ENCODE data around the gene TSHZ2.

Gene TSHZ2

GRCh38 chr20:52974179-52974594 lies 2.0 kb downstream of the TSHZ2 start:
- Histone ChIP-seq H3K9me3 (ENCODE audit: control extremely low read depth in 1 of 5, control insufficient read depth in 4 of 5, insufficient read depth in 2 of 5, low read depth in 1 of 5, low read length in 4 of 5) (no peaks in the 10 kb centered on the region), H3K4me1 (ENCODE audit: control extremely low read depth in 1 of 4, control insufficient read depth in 4 of 4, insufficient read depth in 4 of 4, low read length in 3 of 4) (peaks cover 0 to 4% (median 0%) of the 10 kb centered on the region in 4 experiments), H3K27me3 (replicated peaks in 2 of 5; ENCODE audit: control insufficient read depth in 4 of 5, insufficient read depth in 5 of 5, low read length in 4 of 5) (peaks cover 16 to 83% (median 23%) of the 10 kb centered on the region in 5 experiments), H3K27ac (ENCODE audit: insufficient read depth in 1 of 2, low read depth in 1 of 2, low read length in 2 of 2, poor library complexity in 1 of 2, severe bottlenecking in 2 of 2) (no peak overlapping the region), H3K4me3 (ENCODE audit: control insufficient read depth in 1 of 7, extremely low read depth in 1 of 7, insufficient read depth in 4 of 7, low read depth in 2 of 7, low read length in 6 of 7) (no peak overlapping the region), H3K36me3 (ENCODE audit: control insufficient read depth in 4 of 4, insufficient read depth in 4 of 4, low read length in 3 of 4) (no peaks in the 10 kb centered on the region)
- ChIA-PET POLR2A (no interaction called here), CTCF (no interaction called here)
- no peak for DNase-seq
- 67% methylated on average over 1 of the region's 5 CpGs for WGBS (ENCODE audit: insufficient coverage)

GRCh38 chr20:52975029-52975732 lies 3.0 kb downstream of the TSHZ2 start:
- peaks cover 16 to 80% (median 23%) of the 10 kb centered on the region in 5 experiments for H3K27me3 ChIP-seq (replicated peaks in 2 of 5; ENCODE audit: control insufficient read depth in 4 of 5, insufficient read depth in 5 of 5, low read length in 4 of 5)
- H3K27ac ChIP-seq (ENCODE audit: insufficient read depth in 1 of 2, low read depth in 1 of 2, low read length in 2 of 2, poor library complexity in 1 of 2, severe bottlenecking in 2 of 2): no peak overlapping the region
- no peak overlapping the region for H3K4me3 ChIP-seq (ENCODE audit: control insufficient read depth in 1 of 7, extremely low read depth in 1 of 7, insufficient read depth in 4 of 7, low read depth in 2 of 7, low read length in 6 of 7)
- peaks cover 0 to 4% (median 0%) of the 10 kb centered on the region in 4 experiments for H3K4me1 ChIP-seq (ENCODE audit: control extremely low read depth in 1 of 4, control insufficient read depth in 4 of 4, insufficient read depth in 4 of 4, low read length in 3 of 4)
- H3K36me3 ChIP-seq (ENCODE audit: control insufficient read depth in 4 of 4, insufficient read depth in 4 of 4, low read length in 3 of 4): no peaks in the 10 kb centered on the region
- WGBS (ENCODE audit: insufficient coverage): 78% methylated on average over 5 of the region's 11 CpGs
- no peaks in the 10 kb centered on the region for H3K9me3 ChIP-seq (ENCODE audit: control extremely low read depth in 1 of 5, control insufficient read depth in 4 of 5, insufficient read depth in 2 of 5, low read depth in 1 of 5, low read length in 4 of 5)
- POLR2A ChIA-PET: no interaction called here
- DNase-seq: no peak
- CTCF ChIA-PET: no interaction called here

GRCh38 chr20:52975803-52976531 lies 3.8 kb downstream of the TSHZ2 start:
- CTCF ChIA-PET: no interaction called here
- WGBS (ENCODE audit: insufficient coverage): no CpG with 5 or more reads among the region's 3 CpGs
- POLR2A ChIA-PET: no interaction called here
- Histone ChIP-seq H3K9me3 (ENCODE audit: control extremely low read depth in 1 of 5, control insufficient read depth in 4 of 5, insufficient read depth in 2 of 5, low read depth in 1 of 5, low read length in 4 of 5) (no peaks in the 10 kb centered on the region), H3K36me3 (ENCODE audit: control insufficient read depth in 4 of 4, insufficient read depth in 4 of 4, low read length in 3 of 4) (no peaks in the 10 kb centered on the region), H3K4me3 (ENCODE audit: control insufficient read depth in 1 of 7, extremely low read depth in 1 of 7, insufficient read depth in 4 of 7, low read depth in 2 of 7, low read length in 6 of 7) (no peak overlapping the region), H3K4me1 (ENCODE audit: control extremely low read depth in 1 of 4, control insufficient read depth in 4 of 4, insufficient read depth in 4 of 4, low read length in 3 of 4) (peaks cover 0 to 4% (median 0%) of the 10 kb centered on the region in 4 experiments), H3K27ac (ENCODE audit: insufficient read depth in 1 of 2, low read depth in 1 of 2, low read length in 2 of 2, poor library complexity in 1 of 2, severe bottlenecking in 2 of 2) (no peak overlapping the region), H3K27me3 (replicated peaks in 2 of 5; ENCODE audit: control insufficient read depth in 4 of 5, insufficient read depth in 5 of 5, low read length in 4 of 5) (peaks cover 16 to 72% (median 21%) of the 10 kb centered on the region in 5 experiments)
- no peak for DNase-seq

GRCh38 chr20:52978851-52979250 lies 6.7 kb downstream of the TSHZ2 start:
- peaks cover 2 to 52% (median 17%) of the 10 kb centered on the region in 5 experiments for H3K27me3 ChIP-seq (replicated peaks in 2 of 5; ENCODE audit: control insufficient read depth in 4 of 5, insufficient read depth in 5 of 5, low read length in 4 of 5)
- H3K27ac ChIP-seq (ENCODE audit: insufficient read depth in 1 of 2, low read depth in 1 of 2, low read length in 2 of 2, poor library complexity in 1 of 2, severe bottlenecking in 2 of 2): no peak overlapping the region
- H3K36me3 ChIP-seq (ENCODE audit: control insufficient read depth in 4 of 4, insufficient read depth in 4 of 4, low read length in 3 of 4): no peaks in the 10 kb centered on the region
- H3K4me3 ChIP-seq (ENCODE audit: control insufficient read depth in 1 of 7, extremely low read depth in 1 of 7, insufficient read depth in 4 of 7, low read depth in 2 of 7, low read length in 6 of 7): no peak overlapping the region
- H3K9me3 ChIP-seq (ENCODE audit: control extremely low read depth in 1 of 5, control insufficient read depth in 4 of 5, insufficient read depth in 2 of 5, low read depth in 1 of 5, low read length in 4 of 5): no peaks in the 10 kb centered on the region
- no peak for DNase-seq
- ChIA-PET POLR2A (no interaction called here), CTCF (no interaction called here)
- no peaks in the 10 kb centered on the region for H3K4me1 ChIP-seq (ENCODE audit: control extremely low read depth in 1 of 4, control insufficient read depth in 4 of 4, insufficient read depth in 4 of 4, low read length in 3 of 4)
- no CpG with 5 or more reads among the region's 2 CpGs for WGBS (ENCODE audit: insufficient coverage)

GRCh38 chr20:52981051-52981450 lies 8.9 kb downstream of the TSHZ2 start:
- H3K36me3 ChIP-seq (ENCODE audit: control insufficient read depth in 4 of 4, insufficient read depth in 4 of 4, low read length in 3 of 4): no peaks in the 10 kb centered on the region
- ChIA-PET POLR2A (no interaction called here), CTCF (no interaction called here)
- peaks cover 4 to 41% (median 5%) of the 10 kb centered on the region in 5 experiments for H3K27me3 ChIP-seq (replicated peaks in 2 of 5; ENCODE audit: control insufficient read depth in 4 of 5, insufficient read depth in 5 of 5, low read length in 4 of 5)
- WGBS (ENCODE audit: insufficient coverage): 97% methylated on average over 8 of the region's 8 CpGs
- H3K27ac ChIP-seq (ENCODE audit: insufficient read depth in 1 of 2, low read depth in 1 of 2, low read length in 2 of 2, poor library complexity in 1 of 2, severe bottlenecking in 2 of 2): no peak overlapping the region
- H3K4me3 ChIP-seq (ENCODE audit: control insufficient read depth in 1 of 7, extremely low read depth in 1 of 7, insufficient read depth in 4 of 7, low read depth in 2 of 7, low read length in 6 of 7): no peak overlapping the region
- no peaks in the 10 kb centered on the region for H3K9me3 ChIP-seq (ENCODE audit: control extremely low read depth in 1 of 5, control insufficient read depth in 4 of 5, insufficient read depth in 2 of 5, low read depth in 1 of 5, low read length in 4 of 5)
- H3K4me1 ChIP-seq (ENCODE audit: control extremely low read depth in 1 of 4, control insufficient read depth in 4 of 4, insufficient read depth in 4 of 4, low read length in 3 of 4): no peaks in the 10 kb centered on the region
- no peak for DNase-seq

- no peaks in the 10 kb centered on the region for H3K36me3 ChIP-seq (ENCODE audit: control insufficient read depth in 4 of 4, insufficient read depth in 4 of 4, low read length in 3 of 4)
- H3K9me3 ChIP-seq (ENCODE audit: control extremely low read depth in 1 of 5, control insufficient read depth in 4 of 5, insufficient read depth in 2 of 5, low read depth in 1 of 5, low read length in 4 of 5): no peaks in the 10 kb centered on the region
- ChIA-PET CTCF (no interaction called here), POLR2A (no interaction called here)
- H3K4me3 ChIP-seq (ENCODE audit: control insufficient read depth in 1 of 7, extremely low read depth in 1 of 7, insufficient read depth in 4 of 7, low read depth in 2 of 7, low read length in 6 of 7): no peak overlapping the region
- no peak for DNase-seq
- no peaks in the 10 kb centered on the region for H3K4me1 ChIP-seq (ENCODE audit: control extremely low read depth in 1 of 4, control insufficient read depth in 4 of 4, insufficient read depth in 4 of 4, low read length in 3 of 4)
- H3K27me3 ChIP-seq (replicated peaks in 2 of 5; ENCODE audit: control insufficient read depth in 4 of 5, insufficient read depth in 5 of 5, low read length in 4 of 5): peaks cover 0 to 20% (median 5%) of the 10 kb centered on the region in 5 experiments
- whole genome bisulfite sequencing (ENCODE audit: insufficient coverage): 59% methylated on average over 12 of the region's 22 CpGs
- H3K27ac ChIP-seq (ENCODE audit: insufficient read depth in 1 of 2, low read depth in 1 of 2, low read length in 2 of 2, poor library complexity in 1 of 2, severe bottlenecking in 2 of 2): no peak overlapping the region
Measured at GRCh38 chr20:52983726-52984450, 11.7 kb downstream of the TSHZ2 start.

- no peak overlapping the region for H3K27ac ChIP-seq (ENCODE audit: insufficient read depth in 1 of 2, low read depth in 1 of 2, low read length in 2 of 2, poor library complexity in 1 of 2, severe bottlenecking in 2 of 2)
- 82% methylated on average over 9 of the region's 10 CpGs for WGBS (ENCODE audit: insufficient coverage)
- ChIA-PET CTCF (no interaction called here), POLR2A (no interaction called here)
- H3K4me3 ChIP-seq (ENCODE audit: control insufficient read depth in 1 of 7, extremely low read depth in 1 of 7, insufficient read depth in 4 of 7, low read depth in 2 of 7, low read length in 6 of 7): no peak overlapping the region
- H3K4me1 ChIP-seq (ENCODE audit: control extremely low read depth in 1 of 4, control insufficient read depth in 4 of 4, insufficient read depth in 4 of 4, low read length in 3 of 4): no peaks in the 10 kb centered on the region
- no peaks in the 10 kb centered on the region for H3K9me3 ChIP-seq (ENCODE audit: control extremely low read depth in 1 of 5, control insufficient read depth in 4 of 5, insufficient read depth in 2 of 5, low read depth in 1 of 5, low read length in 4 of 5)
- no peak for DNase-seq
- H3K27me3 ChIP-seq (replicated peaks in 2 of 5; ENCODE audit: control insufficient read depth in 4 of 5, insufficient read depth in 5 of 5, low read length in 4 of 5): peaks cover 0 to 20% (median 3%) of the 10 kb centered on the region in 5 experiments
- no peaks in the 10 kb centered on the region for H3K36me3 ChIP-seq (ENCODE audit: control insufficient read depth in 4 of 4, insufficient read depth in 4 of 4, low read length in 3 of 4)
Measured at GRCh38 chr20:52984451-52984810, 12.3 kb downstream of the TSHZ2 start.
